Adrenal gland (tissue), 12 donors: ENCODE results near the gene PLCH2. TPM values are rescaled to one million over a fixed set of nuclear protein-coding genes. Genes with fewer than 3 reads are reported as not detected.

ENCODE experiments used
- DNase-seq, 7 donors: peaks; one replicate each; pipeline ENCODE4 v3.0.0-alpha.2; 2019 to 2020
- H3K27ac ChIP-seq, 5 donors: fragments of 200-600 bp; sonication (generic) in 4 of 5; 1 replicate in 3 of 5; 2 replicates in 2 of 5; pipeline versions ENCODE4 v1.5.1 to v1.8.0; 2016 to 2020; ENCODE audit warnings: mild to moderate bottlenecking in 1 of 5
- H3K27me3 ChIP-seq: fragments of 200-600 bp; 2 replicates; pipeline ENCODE4 v1.8.0; 2021
- H3K36me3 ChIP-seq, 2 donors: fragments of 200-600 bp; replicated peaks in 1 of 2; 1 replicate in 1 of 2; 2 replicates in 1 of 2; pipeline versions ENCODE4 v1.5.1 to v1.8.0; 2018 to 2022
- H3K4me1 ChIP-seq, 2 donors: fragments of 200-600 bp; replicated peaks in 1 of 2; 1 replicate in 1 of 2; 2 replicates in 1 of 2; pipeline versions ENCODE4 v1.5.1 to v1.8.0; 2018 to 2021
- H3K4me3 ChIP-seq, 4 donors: fragments of 200-600 bp; sonication (generic) in 3 of 4; one replicate each; pipeline ENCODE4 v1.5.1; 2016 to 2018
- H3K9me3 ChIP-seq, 3 donors: fragments of 200-600 bp; sonication (generic) in 1 of 3; replicated peaks in 1 of 3; 1 replicate in 2 of 3; 2 replicates in 1 of 3; pipeline versions ENCODE4 v1.5.1 to v1.8.0; 2016 to 2021
- POLR2A ChIP-seq, 2 donors: fragments of 450-650 bp; IDR thresholded peaks; one replicate each; pipeline ENCODE4 v1.6.1; 2017; ENCODE audit warnings: antibody characterized with exemption in 2 of 2, mild to moderate bottlenecking in 2 of 2, moderate library complexity in 1 of 2
- WGBS, 4 donors: extraction: QIAGEN DNeasy Blood & Tissue Kit in 2 of 4; methylation state at CpG; one replicate each; pipeline versions ENCODE4 v1.1.5 to v1.1.7; 2013 to 2017; 5-methylcytosine and 5-hydroxymethylcytosine counted together
- intact Hi-C, 2 donors: fragments of 100-400 bp; cut with DNase I; formaldehyde crosslinking; loops; one replicate each; pipeline versions ENCODE4 v1.14.1 to v1.15.0; 2022 to 2023
- polyA plus RNA-seq, 3 donors: library from polyadenylated mRNA; stranded (reverse); fragments of 200-250 nt in 2 of 3; fragments of 350-450 nt in 1 of 3; fragmentation: Illumina TruSeq in 1 of 3; extraction: RNeasy Lipid Tissue Mini Kit (QIAGEN cat#74804) in 1 of 3; gene quantifications; one replicate each; pipeline ENCODE4 v1.2.3, GENCODE V29; 2013 to 2014
- total RNA-seq, 9 donors: library from RNA; depleted of rRNA in 4 of 9; stranded (reverse); fragments of >200 nt in 4 of 9; fragments of 120-200 nt in 1 of 9; fragmentation: NEBNext Ultra II Directional in 1 of 9; extraction: Animal tissue kit (Norgen Biotek cat#: 25700) in 1 of 9; gene quantifications; one replicate each; pipeline versions ENCODE4 v1.1.0 to v1.2.4, GENCODE V29; 2013 to 2023
- TF ChIP-seq, protein P1 (sequence below), 6 experiments: fragments of 450-650 bp in 4 of 6; fragments of 200-600 bp in 2 of 6; sonication (generic) in 1 of 6; IDR thresholded peaks; 1 replicate in 5 of 6; 2 replicates in 1 of 6; pipeline versions ENCODE4 v1.5.1 to v1.8.0; 2016 to 2021; ENCODE audit warnings: antibody characterized with exemption in 6 of 6, mild to moderate bottlenecking in 2 of 6, moderate library complexity in 1 of 6
- donor health status: healthy with polysubstance abuse.
- donor health status: Bipolar disorder and iron deficiency.
- donor health status: DM: yes; HTN: yes; CAD: no.
- donor health status: DM: no; HTN: no; CAD: no.
- donor health status: DM: no; HTN: no; CAD: no.
- donor health status: DM: yes; HTN: yes; CAD: no.

The PLCH2 gene
- total and polyA plus RNA-seq, 12 donors = 0.22 to 66.3 (median 2.2) TPM; not detected in 1

DNA sequence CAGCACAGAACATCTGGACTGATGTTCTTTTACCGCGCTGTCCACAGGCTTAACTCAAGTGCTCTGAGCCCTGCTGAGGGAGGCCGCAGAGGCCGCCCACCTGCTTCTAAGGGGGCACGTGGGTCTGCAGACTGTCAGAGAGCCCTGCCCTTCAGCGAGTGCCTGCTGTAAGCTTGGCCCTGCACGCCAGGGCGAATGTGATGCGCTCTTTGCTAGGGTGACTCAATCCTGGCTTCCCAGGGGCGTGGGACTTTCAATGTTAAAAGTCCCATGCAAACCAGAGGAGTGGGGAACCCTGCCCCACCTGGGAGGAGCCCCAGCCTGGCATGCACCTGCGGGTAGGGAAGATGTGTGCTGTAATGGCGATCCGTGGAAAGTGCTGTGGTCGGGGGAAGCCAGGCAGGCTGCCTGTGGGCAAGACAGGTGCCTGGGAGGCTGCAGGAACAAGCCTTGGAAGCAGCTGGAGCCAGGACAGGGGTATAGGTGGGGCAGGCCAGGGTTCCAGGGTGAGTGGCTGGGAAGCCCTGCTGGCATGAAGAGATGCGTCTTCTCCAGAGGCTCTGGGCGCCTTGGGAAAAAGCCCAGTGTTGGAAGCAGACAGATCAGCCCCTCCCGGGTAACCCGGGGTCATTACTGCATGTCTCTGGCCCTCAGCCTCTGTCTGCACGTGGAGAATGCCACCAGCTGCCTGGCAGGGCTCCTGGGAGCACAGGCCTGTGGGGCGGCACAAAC is 50.9 kb downstream of the PLCH2 start:
- peak; percentile 46 to 76 (median 72) for DNase-seq
- peaks cover 28 to 62% of the 10 kb centered on the region in 2 donors for H3K4me1 ChIP-seq
- H3K4me3 ChIP-seq = peak overlapping the region in 2 of 4 donors; percentile 57 to 94
- peaks cover 22% of the 10 kb centered on the region for H3K27me3 ChIP-seq
- intact Hi-C loops = no loop called here
- no peaks in the 10 kb centered on the region for H3K36me3 ChIP-seq
- 41 to 75% (median 44%) methylated on average over 5 to 20 of the region's 20 CpGs for WGBS, 4 donors
- no peak for TF ChIP-seq POLR2A (IDR thresholded peaks at IDR 0.05)
- TF ChIP-seq, protein P1, sequence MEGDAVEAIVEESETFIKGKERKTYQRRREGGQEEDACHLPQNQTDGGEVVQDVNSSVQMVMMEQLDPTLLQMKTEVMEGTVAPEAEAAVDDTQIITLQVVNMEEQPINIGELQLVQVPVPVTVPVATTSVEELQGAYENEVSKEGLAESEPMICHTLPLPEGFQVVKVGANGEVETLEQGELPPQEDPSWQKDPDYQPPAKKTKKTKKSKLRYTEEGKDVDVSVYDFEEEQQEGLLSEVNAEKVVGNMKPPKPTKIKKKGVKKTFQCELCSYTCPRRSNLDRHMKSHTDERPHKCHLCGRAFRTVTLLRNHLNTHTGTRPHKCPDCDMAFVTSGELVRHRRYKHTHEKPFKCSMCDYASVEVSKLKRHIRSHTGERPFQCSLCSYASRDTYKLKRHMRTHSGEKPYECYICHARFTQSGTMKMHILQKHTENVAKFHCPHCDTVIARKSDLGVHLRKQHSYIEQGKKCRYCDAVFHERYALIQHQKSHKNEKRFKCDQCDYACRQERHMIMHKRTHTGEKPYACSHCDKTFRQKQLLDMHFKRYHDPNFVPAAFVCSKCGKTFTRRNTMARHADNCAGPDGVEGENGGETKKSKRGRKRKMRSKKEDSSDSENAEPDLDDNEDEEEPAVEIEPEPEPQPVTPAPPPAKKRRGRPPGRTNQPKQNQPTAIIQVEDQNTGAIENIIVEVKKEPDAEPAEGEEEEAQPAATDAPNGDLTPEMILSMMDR (IDR thresholded peaks at IDR 0.05) = no peak
- H3K9me3 ChIP-seq = no peaks in the 10 kb centered on the region
- peak overlapping the region in 3 of 5 donors; percentile 72 to 92 (median 82) for H3K27ac ChIP-seq

DNA sequence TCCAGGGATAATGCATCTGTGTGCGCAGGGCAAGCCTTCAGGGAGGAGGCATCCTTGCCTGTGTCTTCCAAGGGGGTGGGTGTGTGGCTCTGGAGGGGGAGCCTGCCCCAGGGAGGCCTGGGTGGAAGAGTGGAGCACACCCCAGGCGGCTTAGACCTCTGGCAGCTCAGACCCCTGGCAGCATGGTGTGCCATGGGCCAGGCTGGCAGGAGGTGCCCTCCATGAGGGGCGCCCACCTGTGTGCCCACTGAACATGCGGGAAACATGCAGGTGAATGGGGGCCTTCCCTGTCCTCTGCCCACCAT is 51.4 kb downstream of the PLCH2 start:
- no peak for TF ChIP-seq POLR2A (IDR thresholded peaks at IDR 0.05)
- TF ChIP-seq, protein P1 (IDR thresholded peaks at IDR 0.05) = no peak
- peak overlapping the region in 1 of 5 donors; percentile 16 for H3K27ac ChIP-seq
- H3K27me3 ChIP-seq = peaks cover 27% of the 10 kb centered on the region
- H3K4me1 ChIP-seq = peaks cover 28 to 62% of the 10 kb centered on the region in 2 donors
- H3K9me3 ChIP-seq = no peaks in the 10 kb centered on the region
- WGBS, 4 donors = 94 to 100% (median 94%) methylated on average over 1 to 4 of the region's 4 CpGs; no CpG with 5 or more reads in 1 of the 4 donors
- H3K36me3 ChIP-seq = no peaks in the 10 kb centered on the region
- intact Hi-C loops = no loop called here
- no peak for DNase-seq
- no peak overlapping the region for H3K4me3 ChIP-seq

DNA sequence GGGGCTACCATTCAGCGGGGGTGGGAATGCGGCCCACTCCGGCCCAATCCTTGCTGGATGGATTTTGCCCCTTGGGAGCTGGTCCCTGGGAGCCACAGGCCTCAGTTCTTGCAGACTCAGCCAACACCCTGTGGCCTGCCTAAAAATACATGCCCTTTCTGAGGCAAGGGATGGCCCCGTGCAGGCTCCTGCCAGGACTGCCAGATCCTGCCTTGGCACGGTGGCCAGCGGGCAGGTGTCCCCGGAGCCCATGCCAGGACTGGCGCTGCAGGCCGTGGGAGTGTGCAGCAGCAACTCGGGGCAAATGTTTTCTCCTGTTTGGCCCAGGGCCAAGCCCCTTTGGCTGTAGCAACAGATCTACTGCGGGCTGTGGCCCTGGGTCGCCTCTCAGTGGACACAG is 51.9 kb downstream of the PLCH2 start:
- no peaks in the 10 kb centered on the region for H3K36me3 ChIP-seq
- H3K4me3 ChIP-seq = no peak overlapping the region
- DNase-seq = peak in 3 of 7 donors; percentile 32 to 45 (median 39)
- intact Hi-C loops = no loop called here
- H3K27me3 ChIP-seq = peaks cover 31% of the 10 kb centered on the region
- H3K9me3 ChIP-seq = no peaks in the 10 kb centered on the region
- H3K27ac ChIP-seq = no peak overlapping the region
- peaks cover 28 to 61% of the 10 kb centered on the region in 2 donors for H3K4me1 ChIP-seq
- 62 to 93% (median 74%) methylated on average over 2 to 12 of the region's 12 CpGs for WGBS, 4 donors
- TF ChIP-seq POLR2A (IDR thresholded peaks at IDR 0.05) = no peak
- TF ChIP-seq, protein P1 (IDR thresholded peaks at IDR 0.05) = no peak

DNA sequence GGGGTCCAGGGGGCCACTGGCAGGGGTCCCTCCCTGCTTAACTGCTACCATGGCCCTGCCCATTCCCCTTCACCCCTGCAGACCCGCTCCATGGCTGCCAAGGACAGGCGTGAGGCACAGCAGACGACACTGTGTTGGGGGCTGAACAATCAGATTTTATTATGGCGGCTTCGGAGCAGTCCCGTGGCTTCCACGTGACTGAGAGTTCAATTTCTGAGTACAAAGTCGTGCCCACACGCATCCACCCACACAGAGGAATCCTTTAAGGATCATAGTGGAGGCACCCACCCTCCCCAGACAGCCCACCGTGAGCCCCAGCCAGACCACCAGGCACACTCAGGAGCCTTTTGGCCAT is 52.5 kb downstream of the PLCH2 start:
- Histone ChIP-seq H3K36me3 (no peaks in the 10 kb centered on the region), H3K4me1 (peaks cover 28 to 57% of the 10 kb centered on the region in 2 donors), H3K27me3 (peaks cover 33% of the 10 kb centered on the region), H3K9me3 (no peaks in the 10 kb centered on the region), H3K4me3 (no peak overlapping the region), H3K27ac (no peak overlapping the region)
- 71 to 78% (median 76%) methylated on average over 10 of the region's 10 CpGs for WGBS, 4 donors
- TF ChIP-seq POLR2A (IDR thresholded peaks at IDR 0.05) = no peak
- TF ChIP-seq, protein P1 (IDR thresholded peaks at IDR 0.05) = no peak
- DNase-seq = no peak
- intact Hi-C loops = no loop called here
